GM18951 (cell line): ENCODE results near the gene MSI2.

ENCODE experiments used
- POLR2A ChIP-seq: IDR thresholded peaks from 4 replicates; pipeline ENCODE4 v1.6.1; 2011; ENCODE audit warnings: mild to moderate bottlenecking; ENCODE audit not compliant: insufficient read length, insufficient read depth; ENCODE audit errors: extremely low read depth
- in situ Hi-C: fragments of 300-500 bp; cut with MboI; formaldehyde crosslinking; loops from one replicate; pipeline ENCODE4 v1.12.0; 2022; ENCODE audit warnings: low sequenced_read_pairs, mixed read lengths, inconsistent platforms; ENCODE audit not compliant: unreplicated experiment

MSI2 gene

GRCh38 chr17:57406131-57406980 lies 150.0 kb downstream of the MSI2 start:
- in situ Hi-C loops, result no loop called here
- no peak for TF ChIP-seq POLR2A

DNA sequence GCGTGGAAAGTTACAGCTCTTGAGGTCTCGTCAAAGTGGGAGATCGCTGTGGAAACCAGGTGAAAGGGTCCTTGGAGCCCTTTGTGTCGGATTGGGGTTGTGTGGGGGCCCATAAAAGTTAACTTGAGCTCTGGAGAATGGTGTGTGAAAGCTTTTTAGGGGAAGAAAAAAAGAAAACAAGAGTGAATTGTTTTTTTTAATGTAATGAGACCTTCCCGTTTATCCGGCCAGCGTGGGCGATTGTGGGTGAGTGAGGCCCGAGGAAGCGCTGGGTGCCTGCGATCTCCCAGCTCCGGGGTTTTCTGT lies 150.6 kb downstream of the MSI2 start:
- in situ Hi-C loops, result no loop called here
- TF ChIP-seq POLR2A, result no peak

- in situ Hi-C loops, result no loop called here
- no peak for TF ChIP-seq POLR2A
These were observed 151.2 kb downstream of the MSI2 start for GRCh38 chr17:57407287-57408070.

DNA sequence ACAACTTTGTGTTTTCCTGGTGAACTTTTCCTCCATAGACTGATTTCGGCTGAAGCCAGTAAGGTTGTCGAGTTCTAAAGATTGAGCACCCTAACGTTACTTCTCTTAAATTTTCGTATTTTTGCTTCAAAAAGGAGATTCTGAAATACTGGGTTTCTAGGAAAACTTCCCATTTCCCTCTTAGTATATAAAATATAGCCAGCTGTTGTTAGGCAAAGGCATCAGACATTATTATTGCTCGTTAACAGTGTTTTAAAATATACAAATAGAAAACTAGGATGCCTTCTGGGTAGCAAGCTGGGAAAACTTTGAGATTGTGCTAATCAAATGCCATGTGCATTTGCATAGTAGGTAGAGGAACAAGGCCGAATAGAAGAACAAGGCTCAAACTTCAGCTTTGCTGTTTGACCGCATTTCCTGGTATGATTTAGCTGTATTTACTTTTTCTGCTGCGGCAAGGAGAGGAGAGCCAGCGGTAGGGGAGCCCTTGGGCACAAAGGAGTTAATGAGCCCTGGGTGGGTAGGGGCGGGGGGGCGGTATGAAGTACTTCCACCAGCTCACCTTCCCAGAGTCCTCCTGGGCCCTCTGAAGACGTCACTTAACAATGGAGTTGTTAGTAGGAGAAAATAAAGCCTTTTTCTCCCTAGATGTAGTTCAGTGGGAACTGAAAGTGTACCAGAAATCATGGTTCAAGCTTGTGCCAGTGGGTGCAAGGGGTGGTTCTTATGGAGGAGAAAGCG lies 151.9 kb downstream of the MSI2 start:
- TF ChIP-seq POLR2A, result no peak
- in situ Hi-C loops, result no loop called here

GRCh38 chr17:57410169-57410568 lies 153.8 kb downstream of the MSI2 start:
- no peak for TF ChIP-seq POLR2A
- in situ Hi-C loops, result no loop called here

- no peak for TF ChIP-seq POLR2A
- in situ Hi-C loops, result no loop called here
These were observed 156.3 kb downstream of the MSI2 start for GRCh38 chr17:57412520-57413096.

GRCh38 chr17:57413848-57414651 lies 157.7 kb downstream of the MSI2 start:
- in situ Hi-C loops, result no loop called here
- TF ChIP-seq POLR2A, result no peak

DNA sequence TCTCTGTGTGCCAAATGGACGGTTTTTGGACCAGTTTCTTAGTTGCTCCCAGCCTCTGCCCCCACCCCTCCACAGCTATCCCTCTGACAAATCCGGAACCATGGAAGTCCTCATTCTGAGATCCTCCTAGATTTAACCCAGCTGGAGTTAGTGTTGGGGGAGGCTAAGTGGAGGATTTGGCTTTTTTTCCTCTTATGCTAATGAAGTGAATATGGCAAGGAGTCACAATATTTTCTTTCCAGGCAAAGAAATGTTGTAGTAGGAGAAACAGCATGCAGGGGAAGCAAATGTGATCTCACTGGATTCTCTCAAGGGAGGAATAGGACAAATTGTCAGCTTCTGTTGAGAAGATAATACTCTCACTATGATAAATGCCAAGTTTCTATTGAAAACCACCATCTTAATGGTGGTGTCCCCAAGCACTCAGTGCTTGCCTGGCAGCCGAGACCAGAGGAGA lies 159.5 kb downstream of the MSI2 start:
- TF ChIP-seq POLR2A, result no peak
- in situ Hi-C loops, result no loop called here

- TF ChIP-seq POLR2A, result no peak
- in situ Hi-C loops, result no loop called here
These were observed 160.0 kb downstream of the MSI2 start for GRCh38 chr17:57416369-57416768.

- no peak for TF ChIP-seq POLR2A
- in situ Hi-C loops, result no loop called here
These were observed 161.6 kb downstream of the MSI2 start for GRCh38 chr17:57417956-57418355.

DNA sequence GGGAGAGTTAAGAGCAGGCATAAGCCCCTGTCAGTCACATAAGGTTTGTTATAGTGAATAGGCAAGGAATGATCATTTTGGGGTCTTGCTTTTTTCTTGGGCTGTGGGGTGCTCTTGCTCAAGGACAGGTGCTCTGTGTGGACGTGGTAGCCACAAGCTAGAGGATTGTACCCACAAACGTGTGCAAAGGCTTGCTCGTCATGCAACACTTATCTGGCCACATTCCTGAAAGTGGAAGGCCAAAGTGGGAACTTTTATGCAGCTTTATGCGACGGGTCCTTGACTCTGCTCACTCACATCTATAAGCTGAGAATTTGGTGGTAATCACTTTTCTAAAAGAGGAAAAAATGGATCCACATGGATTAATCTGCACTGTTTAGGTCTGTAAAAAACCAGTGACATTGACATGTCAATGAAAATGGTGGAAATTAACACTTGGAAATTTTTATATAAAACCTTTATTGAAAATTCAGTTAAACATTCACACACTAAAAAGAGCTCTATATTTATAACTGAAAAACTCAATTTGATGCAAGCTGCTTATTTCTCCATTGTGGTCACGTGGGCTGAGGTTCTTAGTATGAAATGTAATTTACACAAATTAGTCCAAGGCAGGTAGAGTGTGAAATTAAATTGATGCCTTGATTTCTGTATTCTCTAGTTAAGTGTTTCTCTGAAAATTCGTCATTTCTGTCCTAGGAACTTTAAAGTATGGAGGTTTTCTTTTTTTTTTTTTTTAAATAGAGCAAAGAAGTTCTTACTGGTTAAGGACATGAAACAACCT lies 162.3 kb downstream of the MSI2 start:
- in situ Hi-C loops, result no loop called here

More for the DNA sequence above, 162.3 kb downstream of the MSI2 start:
- no peak for TF ChIP-seq POLR2A
